Hematopoietic multipotent progenitor cell treated with erythropoietin and hydrocortisone succinate and interleukin-3 and kit ligand, for 4 days (in vitro differentiated cells): ENCODE measurements around the gene STEAP1B.
A peak's percentile ranks its signal among the peaks of the same experiment; 100 is the strongest.

Source experiments
- DNase-seq: peaks from one replicate; pipeline ENCODE4 v3.0.0-alpha.2; 2015

The STEAP1B gene

GRCh38 chr7:22427104-22427503 is 72.9 kb downstream of the STEAP1B start:
- DNase-seq = no peak

GRCh38 chr7:22426463-22427094 is 73.4 kb downstream of the STEAP1B start:
- peak; percentile 5 for DNase-seq

- no peak for DNase-seq
These were observed 74.6 kb downstream of the STEAP1B start for GRCh38 chr7:22425361-22425760.

- DNase-seq = no peak
These were observed 77.0 kb downstream of the STEAP1B start for GRCh38 chr7:22422831-22423615.

GRCh38 chr7:22420973-22421635 is 78.9 kb downstream of the STEAP1B start:
- DNase-seq = no peak

GRCh38 chr7:22420008-22420407 is 80.0 kb downstream of the STEAP1B start:
- no peak for DNase-seq

- no peak for DNase-seq
These were observed 80.5 kb downstream of the STEAP1B start for GRCh38 chr7:22419488-22419887.

GRCh38 chr7:22418251-22419046 is 81.5 kb downstream of the STEAP1B start:
- DNase-seq = no peak

GRCh38 chr7:22417841-22418240 is 82.1 kb downstream of the STEAP1B start:
- DNase-seq = no peak

- no peak for DNase-seq
These were observed 82.6 kb downstream of the STEAP1B start for GRCh38 chr7:22417349-22417748.

GRCh38 chr7:22414424-22414823 is 85.6 kb downstream of the STEAP1B start:
- DNase-seq = no peak

- DNase-seq = no peak
These were observed 86.8 kb downstream of the STEAP1B start for GRCh38 chr7:22413211-22413610.

- no peak for DNase-seq
These were observed 87.9 kb downstream of the STEAP1B start for GRCh38 chr7:22411977-22412693.

- no peak for DNase-seq
These were observed 93.3 kb downstream of the STEAP1B start for GRCh38 chr7:22406715-22407114.

- no peak for DNase-seq
These were observed 95.5 kb downstream of the STEAP1B start for GRCh38 chr7:22404421-22405023.

GRCh38 chr7:22403344-22403743 is 96.6 kb downstream of the STEAP1B start:
- no peak for DNase-seq

- DNase-seq = peak; percentile 33
These were observed 97.7 kb downstream of the STEAP1B start for GRCh38 chr7:22402250-22402649.

GRCh38 chr7:22400936-22401553 is 98.9 kb downstream of the STEAP1B start:
- DNase-seq = no peak

GRCh38 chr7:22400150-22400814 is 99.7 kb downstream of the STEAP1B start:
- no peak for DNase-seq

GRCh38 chr7:22399546-22399945 is 100.4 kb downstream of the STEAP1B start:
- DNase-seq = no peak

- no peak for DNase-seq
These were observed 100.9 kb downstream of the STEAP1B start for GRCh38 chr7:22399091-22399490.
